Activated naive CD4-positive, alpha-beta T cell treated with anti-CD3 and anti-CD28 coated beads, Interleukin-2, amount 50 U/mL, for 24 hours (primary cell): ENCODE measurements around the gene CIB1.
A peak's percentile ranks its signal among the peaks of the same experiment; 100 is the strongest.

Experiments
- H3K27ac Mint-ChIP-seq: one replicate; pipeline ENCODE4 v1.8.0; 2021; ENCODE audit warnings: mild to moderate bottlenecking, mixed read lengths
- H3K27me3 Mint-ChIP-seq: one replicate; pipeline ENCODE4 v1.8.0; 2021; ENCODE audit warnings: mixed read lengths
- H3K36me3 Mint-ChIP-seq: one replicate; pipeline ENCODE4 v1.8.0; 2021; ENCODE audit warnings: mixed read lengths
- H3K4me1 Mint-ChIP-seq: one replicate; pipeline ENCODE4 v1.8.0; 2021; ENCODE audit warnings: mixed read lengths
- H3K4me3 Mint-ChIP-seq: one replicate; pipeline ENCODE4 v1.8.0; 2021; ENCODE audit warnings: mild to moderate bottlenecking, mixed read lengths
- H3K9me3 Mint-ChIP-seq: one replicate; pipeline ENCODE4 v1.8.0; 2021; ENCODE audit warnings: mixed read lengths

CIB1 gene

GRCh38 chr15:90257776-90258175 is 24.0 kb upstream of the CIB1 start:
- Mint-ChIP-seq H3K4me1 (no peaks in the 10 kb centered on the region), H3K27ac (no peak overlapping the region), H3K27me3 (no peaks in the 10 kb centered on the region), H3K9me3 (no peaks in the 10 kb centered on the region), H3K36me3 (no peaks in the 10 kb centered on the region), H3K4me3 (no peak overlapping the region)

- no peaks in the 10 kb centered on the region for H3K36me3 Mint-ChIP-seq
- H3K27ac Mint-ChIP-seq: no peak within 1 kb of the TSS
- peaks cover 19% of the 10 kb centered on the region for H3K4me1 Mint-ChIP-seq
These were observed 15.6 kb upstream of the CIB1 start, which contains the start of gene TTLL13 for GRCh38 chr15:90249203-90249863. TSS of gene TTLL13 (plus strand) at chr15:90249556. CDS start at chr15:90250631, 1,075 bp downstream.

GRCh38 chr15:90248789-90249202 is 15.1 kb upstream of the CIB1 start:
- Mint-ChIP-seq H3K36me3 (no peaks in the 10 kb centered on the region), H3K27me3 (no peaks in the 10 kb centered on the region), H3K27ac (no peak overlapping the region), H3K4me1 (peaks cover 19% of the 10 kb centered on the region), H3K4me3 (peak overlapping the region; percentile 71), H3K9me3 (no peaks in the 10 kb centered on the region)

More at GRCh38 chr15:90249203-90249863, 15.6 kb upstream of the CIB1 start, which contains the start of gene TTLL13:
- Mint-ChIP-seq H3K27me3 (no peaks in the 10 kb centered on the region), H3K9me3 (no peaks in the 10 kb centered on the region), H3K4me3 (peak within 1 kb of the TSS; percentile 85)

GRCh38 chr15:90243943-90244639 is 10.3 kb upstream of the CIB1 start:
- Mint-ChIP-seq H3K4me1 (peaks cover 12% of the 10 kb centered on the region), H3K27ac (no peak overlapping the region), H3K27me3 (no peaks in the 10 kb centered on the region), H3K9me3 (no peaks in the 10 kb centered on the region), H3K4me3 (no peak overlapping the region), H3K36me3 (no peaks in the 10 kb centered on the region)

GRCh38 chr15:90241343-90242192 is 7.8 kb upstream of the CIB1 start:
- no peaks in the 10 kb centered on the region for H3K9me3 Mint-ChIP-seq
- no peak overlapping the region for H3K4me3 Mint-ChIP-seq
- peaks cover 3% of the 10 kb centered on the region for H3K36me3 Mint-ChIP-seq
- H3K27me3 Mint-ChIP-seq: no peaks in the 10 kb centered on the region
- H3K4me1 Mint-ChIP-seq: peaks cover 5% of the 10 kb centered on the region
- no peak overlapping the region for H3K27ac Mint-ChIP-seq

GRCh38 chr15:90240856-90241255 is 7.1 kb upstream of the CIB1 start:
- Mint-ChIP-seq H3K27ac (no peak overlapping the region), H3K4me1 (peaks cover 11% of the 10 kb centered on the region), H3K36me3 (peaks cover 3% of the 10 kb centered on the region), H3K9me3 (no peaks in the 10 kb centered on the region), H3K27me3 (no peaks in the 10 kb centered on the region), H3K4me3 (no peak overlapping the region)

GRCh38 chr15:90239371-90239770 is 5.6 kb upstream of the CIB1 start:
- H3K9me3 Mint-ChIP-seq: no peaks in the 10 kb centered on the region
- H3K27me3 Mint-ChIP-seq: no peaks in the 10 kb centered on the region
- H3K36me3 Mint-ChIP-seq: peaks cover 3% of the 10 kb centered on the region
- no peak overlapping the region for H3K4me3 Mint-ChIP-seq
- peaks cover 19% of the 10 kb centered on the region for H3K4me1 Mint-ChIP-seq
- H3K27ac Mint-ChIP-seq: no peak overlapping the region

- peaks cover 52% of the 10 kb centered on the region for H3K4me1 Mint-ChIP-seq
- peaks cover 17% of the 10 kb centered on the region for H3K36me3 Mint-ChIP-seq
- H3K4me3 Mint-ChIP-seq: peak within 1 kb of the TSS; percentile 99
- H3K9me3 Mint-ChIP-seq: no peaks in the 10 kb centered on the region
- peak within 1 kb of the TSS; percentile 95 for H3K27ac Mint-ChIP-seq
- H3K27me3 Mint-ChIP-seq: no peaks in the 10 kb centered on the region
These were observed 601 bp upstream of the CIB1 start, which contains the start of gene GDPGP1 for GRCh38 chr15:90234096-90234988. TSS of gene GDPGP1 (plus strand) at chr15:90234209. CDS start at chr15:90240909, 6,700 bp downstream.

- H3K9me3 Mint-ChIP-seq: no peaks in the 10 kb centered on the region
- peaks cover 58% of the 10 kb centered on the region for H3K4me1 Mint-ChIP-seq
These were observed 777 bp downstream of the CIB1 start for GRCh38 chr15:90232941-90233386.

GRCh38 chr15:90232196-90232595 is 1.5 kb downstream of the CIB1 start:
- peak overlapping the region; percentile 95 for H3K27ac Mint-ChIP-seq
- H3K9me3 Mint-ChIP-seq: no peaks in the 10 kb centered on the region
- H3K4me1 Mint-ChIP-seq: peaks cover 58% of the 10 kb centered on the region

More at GRCh38 chr15:90232941-90233386, 777 bp downstream of the CIB1 start:
- Mint-ChIP-seq H3K4me3 (peak overlapping the region; percentile 99), H3K27ac (peak overlapping the region; percentile 95), H3K36me3 (peaks cover 16% of the 10 kb centered on the region), H3K27me3 (no peaks in the 10 kb centered on the region)

GRCh38 chr15:90231028-90232017 is 2.4 kb downstream of the CIB1 start:
- Mint-ChIP-seq H3K4me1 (peaks cover 56% of the 10 kb centered on the region), H3K27me3 (no peaks in the 10 kb centered on the region), H3K27ac (peak overlapping the region; percentile 96), H3K36me3 (peaks cover 16% of the 10 kb centered on the region), H3K9me3 (no peaks in the 10 kb centered on the region), H3K4me3 (peak overlapping the region; percentile 99)

More at GRCh38 chr15:90232196-90232595, 1.5 kb downstream of the CIB1 start:
- peak overlapping the region; percentile 99 for H3K4me3 Mint-ChIP-seq
- H3K27me3 Mint-ChIP-seq: no peaks in the 10 kb centered on the region
- peaks cover 16% of the 10 kb centered on the region for H3K36me3 Mint-ChIP-seq

- peaks cover 16% of the 10 kb centered on the region for H3K36me3 Mint-ChIP-seq
- peak overlapping the region; percentile 96 for H3K27ac Mint-ChIP-seq
- peak overlapping the region; percentile 99 for H3K4me3 Mint-ChIP-seq
- H3K9me3 Mint-ChIP-seq: no peaks in the 10 kb centered on the region
- peaks cover 52% of the 10 kb centered on the region for H3K4me1 Mint-ChIP-seq
- no peaks in the 10 kb centered on the region for H3K27me3 Mint-ChIP-seq
These were observed 3.1 kb downstream of the CIB1 start for GRCh38 chr15:90230610-90231009.

- peaks cover 51% of the 10 kb centered on the region for H3K4me1 Mint-ChIP-seq
These were observed 3.7 kb downstream of the CIB1 start for GRCh38 chr15:90230071-90230494.

More at GRCh38 chr15:90230071-90230494, 3.7 kb downstream of the CIB1 start:
- Mint-ChIP-seq H3K4me3 (peak overlapping the region; percentile 99), H3K27me3 (no peaks in the 10 kb centered on the region), H3K9me3 (no peaks in the 10 kb centered on the region), H3K27ac (peak overlapping the region; percentile 96), H3K36me3 (peaks cover 16% of the 10 kb centered on the region)
